Right cardiac atrium (tissue), 5 donors: Measurements from ENCODE around the gene ZBTB8OS. TPM values are rescaled to one million over a fixed set of nuclear protein-coding genes. Genes with fewer than 3 reads are reported as not detected.

ENCODE experiments used
- ATAC-seq, 2 donors: fragments of 200-7000 bp; cut with Tn5 transposase; one replicate each; pipeline versions ENCODE4 v1.8.0 to v1.9.1; 2020; ENCODE audit warnings: moderate library complexity in 2 of 2, mild to moderate bottlenecking in 1 of 2
- DNase-seq, 3 donors: peaks; one replicate each; pipeline ENCODE4 v3.0.0-alpha.2; 2020
- H3K27ac ChIP-seq: one replicate; pipeline ENCODE4 v1.5.1; 2013; ENCODE audit warnings: mild to moderate bottlenecking, low read length, control low read depth, moderate library complexity
- H3K27me3 ChIP-seq: one replicate; pipeline ENCODE4 v1.6.1; 2013; ENCODE audit not compliant: control insufficient read depth, insufficient read depth
- H3K4me1 ChIP-seq: one replicate; pipeline ENCODE4 v1.6.1; 2013; ENCODE audit warnings: low read length; ENCODE audit not compliant: control insufficient read depth, insufficient read depth
- H3K4me3 ChIP-seq: one replicate; pipeline ENCODE4 v1.5.1; 2013; ENCODE audit warnings: low read length, control low read depth
- H3K9me3 ChIP-seq: one replicate; pipeline ENCODE4 v1.6.1; 2013; ENCODE audit warnings: low read length; ENCODE audit not compliant: control insufficient read depth
- WGBS: extraction: QIAGEN DNeasy Blood & Tissue Kit; methylation state at CpG from one replicate; pipeline ENCODE4 v1.1.7; 2013; 5-methylcytosine and 5-hydroxymethylcytosine counted together
- intact Hi-C, 4 donors: fragments of 100-400 bp; cut with DNase I; formaldehyde crosslinking; loops; one replicate each; pipeline versions ENCODE4 v1.11.0 to v1.14.0; 2022 to 2023
- polyA plus RNA-seq: library from polyadenylated mRNA; stranded (reverse); fragments of 200-250 nt; gene quantifications from one replicate; pipeline ENCODE4 v1.2.3, GENCODE V29; 2013
- total RNA-seq, 4 donors: library from RNA; stranded (reverse); fragmentation: NEBNext Ultra II Directional; extraction: Animal tissue kit (Norgen Biotek cat#: 25700); gene quantifications; one replicate each; pipeline ENCODE4 v1.2.1, GENCODE V29; 2021
- donor health status: healthy with polysubstance abuse.
- donor health status: DM: no; HTN: yes; CAD: no.
- donor health status: DM: no; HTN: no; CAD: no.
- donor health status: DM: no; HTN: yes; CAD: no; lungs with severe emphysema.
- donor health status: DM: yes; HTN: yes; CAD: no.

ZBTB8OS gene
- total and polyA plus RNA-seq, 5 donors, result 28.9 to 50.4 (median 33.9) TPM

- DNase-seq (no peak), ATAC-seq (no peak)
- intact Hi-C loops, result no loop called here
- WGBS, result 89% methylated on average over 11 of the region's 11 CpGs
- H3K27me3 ChIP-seq, result no peaks in the 10 kb centered on the region
- H3K9me3 ChIP-seq, result no peaks in the 10 kb centered on the region
- no peak overlapping the region for H3K27ac ChIP-seq
- H3K4me3 ChIP-seq, result no peak overlapping the region
- no peaks in the 10 kb centered on the region for H3K4me1 ChIP-seq
These were observed 43.6 kb downstream of the ZBTB8OS start for GRCh38 chr1:32606565-32607371.

GRCh38 chr1:32605711-32606424, 44.5 kb downstream of the ZBTB8OS start:
- intact Hi-C loops, result no loop called here
- Histone ChIP-seq H3K27ac (no peak overlapping the region), H3K4me1 (no peaks in the 10 kb centered on the region), H3K27me3 (no peaks in the 10 kb centered on the region), H3K9me3 (no peaks in the 10 kb centered on the region), H3K4me3 (no peak overlapping the region)
- DNase-seq, result peak in 1 of 3 donors; percentile 43
- WGBS, result 94% methylated on average over 17 of the region's 17 CpGs
- peak; percentile 14 to 28 for ATAC-seq

- ATAC-seq (no peak), DNase-seq (no peak)
- H3K9me3 ChIP-seq, result no peaks in the 10 kb centered on the region
- H3K4me1 ChIP-seq, result no peaks in the 10 kb centered on the region
- intact Hi-C loops, result no loop called here
- no peak overlapping the region for H3K4me3 ChIP-seq
- WGBS, result 91% methylated on average over 2 of the region's 2 CpGs
- H3K27ac ChIP-seq, result no peak overlapping the region
- H3K27me3 ChIP-seq, result no peaks in the 10 kb centered on the region
These were observed 50.3 kb downstream of the ZBTB8OS start for GRCh38 chr1:32600034-32600433.

- Histone ChIP-seq H3K4me1 (no peaks in the 10 kb centered on the region), H3K27ac (no peak overlapping the region), H3K9me3 (no peaks in the 10 kb centered on the region), H3K27me3 (no peaks in the 10 kb centered on the region), H3K4me3 (no peak overlapping the region)
- intact Hi-C loops, result no loop called here
- no peak for DNase-seq
- no peak for ATAC-seq
- 88% methylated on average over 9 of the region's 9 CpGs for WGBS
These were observed 57.4 kb downstream of the ZBTB8OS start for GRCh38 chr1:32592943-32593342.

- no peak overlapping the region for H3K4me3 ChIP-seq
- intact Hi-C loops, result no loop called here
- DNase-seq (no peak), ATAC-seq (no peak)
- no peaks in the 10 kb centered on the region for H3K4me1 ChIP-seq
- H3K9me3 ChIP-seq, result no peaks in the 10 kb centered on the region
- 87% methylated on average over 10 of the region's 10 CpGs for WGBS
- H3K27me3 ChIP-seq, result no peaks in the 10 kb centered on the region
- H3K27ac ChIP-seq, result no peak overlapping the region
These were observed 69.9 kb downstream of the ZBTB8OS start for GRCh38 chr1:32580348-32581017.

Other genes with a start within 250 kb of the ZBTB8OS start
- under 1 TPM in 3 of 4 donors, not detected in 1; 0.03 TPM for gene ZBTB8B, start 185.5 kb downstream of the ZBTB8OS start, total RNA-seq
- gene ZBTB8B, start 185.5 kb downstream of the ZBTB8OS start, polyA plus RNA-seq, result 0.02 TPM
- 1 to 10 TPM; 3.2 to 5.1 (median 4.0) TPM for gene ZBTB8A, start 111.1 kb downstream of the ZBTB8OS start, total RNA-seq
- 1.8 TPM for gene ZBTB8A, start 111.1 kb downstream of the ZBTB8OS start, polyA plus RNA-seq
- gene RBBP4, start 658 bp upstream of the ZBTB8OS start, total RNA-seq, result 100 to 1,000 TPM; 106 to 114 (median 112) TPM
- 52.7 TPM for gene RBBP4, start 658 bp upstream of the ZBTB8OS start, polyA plus RNA-seq
- gene SYNC, start 52.2 kb upstream of the ZBTB8OS start, total RNA-seq, result 10 to 100 TPM; 18.4 to 33.6 (median 24.5) TPM
- gene SYNC, start 52.2 kb upstream of the ZBTB8OS start, polyA plus RNA-seq, result 14.1 TPM
- gene YARS1, start 166.8 kb upstream of the ZBTB8OS start, total RNA-seq, result 10 to 100 TPM; 29.3 to 54.7 (median 36.4) TPM
- 20.8 TPM for gene YARS1, start 166.8 kb upstream of the ZBTB8OS start, polyA plus RNA-seq
- gene S100PBP, start 167.1 kb upstream of the ZBTB8OS start, total RNA-seq, result 10 to 100 TPM; 14.2 to 19.8 (median 15.4) TPM
- 8.1 TPM for gene S100PBP, start 167.1 kb upstream of the ZBTB8OS start, polyA plus RNA-seq
- gene FNDC5, start 220.4 kb upstream of the ZBTB8OS start, total RNA-seq, result 100 to 1,000 TPM in 3 of 4 donors, 10 to 100 TPM in 1; 94.5 to 151 (median 111) TPM
- 106 TPM for gene FNDC5, start 220.4 kb upstream of the ZBTB8OS start, polyA plus RNA-seq
- not detected for gene HPCA, start 235.9 kb upstream of the ZBTB8OS start, total RNA-seq
- 0.07 TPM for gene HPCA, start 235.9 kb upstream of the ZBTB8OS start, polyA plus RNA-seq